HG02759 (cell line): ENCODE measurements around the gene PABPC3.
A peak's percentile ranks its signal among the peaks of the same experiment; 100 is the strongest.

Experiments
- ATAC-seq: cut with Tn5 transposase; IDR thresholded peaks from one replicate; pipeline ENCODE4 v1.9.1; 2021; ENCODE audit warnings: mild to moderate bottlenecking, moderate library complexity; ENCODE audit not compliant: unreplicated experiment

The PABPC3 gene

GRCh38 chr13:25110956-25111584 lies 15.1 kb downstream of the PABPC3 start:
- no peak for ATAC-seq

- ATAC-seq, result no peak
Measured at GRCh38 chr13:25111585-25111956, 15.6 kb downstream of the PABPC3 start.

- no peak for ATAC-seq
Measured at GRCh38 chr13:25112695-25113255, 16.8 kb downstream of the PABPC3 start.

GRCh38 chr13:25114220-25114619 lies 18.3 kb downstream of the PABPC3 start:
- ATAC-seq, result peak; percentile 90

GRCh38 chr13:25116044-25116443 lies 20.1 kb downstream of the PABPC3 start:
- no peak for ATAC-seq

GRCh38 chr13:25117312-25117711 lies 21.4 kb downstream of the PABPC3 start:
- no peak for ATAC-seq

GRCh38 chr13:25118378-25118905 lies 22.5 kb downstream of the PABPC3 start:
- ATAC-seq, result no peak

GRCh38 chr13:25130944-25131343 lies 35.0 kb downstream of the PABPC3 start:
- ATAC-seq, result no peak

- no peak for ATAC-seq
Measured at GRCh38 chr13:25131881-25132420, 36.0 kb downstream of the PABPC3 start.

- no peak for ATAC-seq
Measured at GRCh38 chr13:25132751-25133390, 36.9 kb downstream of the PABPC3 start.

GRCh38 chr13:25135896-25136295 lies 40.0 kb downstream of the PABPC3 start:
- ATAC-seq, result no peak

GRCh38 chr13:25136880-25137787 lies 41.2 kb downstream of the PABPC3 start:
- no peak for ATAC-seq

- ATAC-seq, result no peak
Measured at GRCh38 chr13:25137788-25138115, 41.8 kb downstream of the PABPC3 start.

GRCh38 chr13:25141042-25141441 lies 45.1 kb downstream of the PABPC3 start:
- ATAC-seq, result no peak

GRCh38 chr13:25143706-25144105 lies 47.8 kb downstream of the PABPC3 start:
- no peak for ATAC-seq

- peak; percentile 74 for ATAC-seq
Measured at GRCh38 chr13:25147638-25148401, 51.9 kb downstream of the PABPC3 start.

GRCh38 chr13:25148402-25148771 lies 52.5 kb downstream of the PABPC3 start:
- ATAC-seq, result no peak
